NCI-H2029 treated with DMSO at 0.1 percent for 48 hours (cell line): ENCODE data around the gene VILL.
"Not testable (repeated sequence)": the region's sequence is repeated elsewhere in the genome, so short reads cannot be mapped to it uniquely, and the experiment has no call there.

Experiments used
- DNase-seq: peaks from one replicate; lab custom pipeline; 2025; lab: John Stamatoyannopoulos, UW

Gene VILL

GRCh38 chr3:38036286-38036685, 45.7 kb downstream of the VILL start:
- no peak for DNase-seq

DNA sequence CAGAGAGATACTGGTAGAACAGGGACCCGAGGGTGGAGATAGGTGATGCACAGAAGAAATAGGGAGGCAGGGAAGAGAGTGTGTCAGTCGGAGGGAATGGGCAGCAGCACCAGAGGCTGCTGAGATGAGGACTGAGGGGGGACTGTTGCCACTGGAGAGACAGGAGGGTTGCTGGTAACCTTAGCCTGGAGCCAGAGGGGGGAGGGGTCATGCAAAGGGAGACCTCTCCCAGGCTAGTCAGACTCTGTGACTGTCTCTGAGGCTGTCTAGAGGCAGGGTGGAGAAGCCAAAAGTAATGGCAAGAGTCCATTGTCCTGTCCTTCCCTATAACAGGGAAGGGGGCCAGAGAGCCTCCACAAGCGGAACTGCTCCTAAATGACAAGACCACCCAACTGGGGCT, 46.3 kb downstream of the VILL start:
- no peak for DNase-seq

GRCh38 chr3:38038447-38038911, 47.9 kb downstream of the VILL start:
- no peak for DNase-seq

DNA sequence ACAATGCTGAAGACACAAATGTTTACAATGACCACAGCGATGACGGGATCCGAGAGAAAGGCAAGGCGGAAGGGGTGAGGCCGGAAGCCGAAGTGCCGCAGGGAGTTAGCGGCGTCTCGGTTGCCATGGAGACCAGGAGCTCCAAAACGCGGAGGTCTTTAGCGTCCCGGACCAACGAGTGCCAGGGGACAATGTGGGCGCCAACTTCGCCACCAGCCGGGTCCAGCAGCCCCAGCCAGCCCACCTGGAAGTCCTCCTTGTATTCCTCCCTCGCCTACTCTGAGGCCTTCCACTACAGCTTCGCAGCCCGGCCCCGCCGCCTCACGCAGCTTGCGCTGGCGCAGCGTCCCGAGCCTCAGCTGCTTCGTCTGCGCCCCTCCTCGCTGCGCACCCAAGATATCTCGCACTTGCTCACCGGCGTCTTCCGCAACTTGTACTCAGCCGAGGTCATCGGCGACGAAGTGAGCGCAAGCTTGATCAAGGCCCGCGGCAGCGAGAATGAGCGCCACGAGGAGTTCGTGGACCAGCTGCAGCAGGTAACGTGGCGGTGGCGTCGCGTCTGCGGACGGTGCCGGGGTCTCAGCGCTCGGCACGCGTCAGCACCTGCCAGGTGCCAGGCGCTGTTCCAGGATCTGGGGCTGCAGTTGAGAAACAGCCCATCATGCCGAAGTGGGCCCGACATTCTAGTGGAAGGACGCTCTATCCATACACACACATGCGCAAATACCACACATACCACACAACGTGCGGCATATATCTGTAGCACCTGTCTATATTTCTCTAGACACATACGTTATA, 48.7 kb downstream of the VILL start, which contains the start of gene DLEC1:
Gene DLEC1, plus strand, starts transcription at position 108 of the 798 bp plus-strand sequence. Its CDS starts 18 bp downstream, at position 126.
- DNase-seq: no peak

- no peak for DNase-seq
Measured at GRCh38 chr3:38039899-38040261, 49.3 kb downstream of the VILL start.

DNA sequence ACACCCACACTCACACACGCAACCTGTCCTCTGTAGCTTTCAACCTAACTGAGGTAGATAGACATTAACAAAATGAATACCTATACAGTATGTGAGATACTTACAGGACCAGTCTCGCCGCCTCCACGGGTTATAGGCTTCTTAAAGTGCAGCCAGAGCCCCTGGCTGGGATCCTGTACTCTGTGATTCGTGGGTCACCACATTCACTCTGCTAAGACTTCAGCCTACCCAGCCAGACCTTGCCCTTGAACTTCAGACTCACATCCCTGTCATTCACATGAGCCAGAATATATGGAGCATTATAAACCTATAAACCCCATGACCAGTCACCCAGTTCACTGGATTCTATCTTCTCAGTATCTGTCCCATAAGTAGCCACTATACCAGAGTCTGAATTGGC, 49.8 kb downstream of the VILL start:
- no peak for DNase-seq

DNA sequence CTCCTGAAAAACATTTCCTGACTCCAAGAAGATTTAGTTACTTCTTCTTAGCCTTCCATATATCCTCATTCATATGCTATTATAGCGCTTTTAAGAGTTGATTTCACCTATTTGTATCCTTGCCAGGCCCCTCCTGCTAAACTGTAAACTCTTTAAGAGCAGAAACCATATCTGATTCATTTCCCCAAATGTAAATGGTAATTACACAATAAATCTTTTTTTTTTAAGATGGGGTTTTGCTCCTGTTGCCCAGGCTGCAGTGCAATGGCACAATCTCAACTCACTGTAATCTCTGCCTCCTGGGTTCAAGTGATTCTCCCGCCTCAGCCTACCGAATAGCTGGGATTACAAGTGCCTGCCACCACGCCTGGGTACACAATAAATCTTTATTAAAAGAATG, 52.9 kb downstream of the VILL start:
- DNase-seq: no peak

GRCh38 chr3:38046027-38046426, 55.4 kb downstream of the VILL start:
- DNase-seq: no peak

- DNase-seq: no peak
Measured at GRCh38 chr3:38046821-38047220, 56.2 kb downstream of the VILL start.

DNA sequence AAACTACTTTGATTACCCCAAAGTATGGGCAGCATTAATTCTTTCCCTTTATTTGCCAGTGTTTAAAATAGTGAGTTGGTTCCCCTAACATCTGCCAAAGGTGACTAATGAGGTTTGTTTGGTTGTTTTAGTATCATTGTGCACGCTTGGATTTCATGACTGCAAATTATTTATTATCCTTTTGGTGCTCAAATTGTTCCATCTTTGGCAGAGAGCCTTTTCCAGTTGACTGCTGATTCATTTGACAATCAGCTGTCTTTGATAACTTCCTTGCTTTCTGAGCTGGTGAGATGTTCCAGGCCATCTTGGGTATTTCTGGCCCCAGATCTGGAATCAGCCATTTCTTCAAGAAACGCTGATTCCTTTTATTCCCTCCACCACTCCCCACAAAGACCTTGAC, 57.3 kb downstream of the VILL start:
- no peak for DNase-seq

GRCh38 chr3:38049358-38050126, 59.0 kb downstream of the VILL start:
- DNase-seq: no peak

DNA sequence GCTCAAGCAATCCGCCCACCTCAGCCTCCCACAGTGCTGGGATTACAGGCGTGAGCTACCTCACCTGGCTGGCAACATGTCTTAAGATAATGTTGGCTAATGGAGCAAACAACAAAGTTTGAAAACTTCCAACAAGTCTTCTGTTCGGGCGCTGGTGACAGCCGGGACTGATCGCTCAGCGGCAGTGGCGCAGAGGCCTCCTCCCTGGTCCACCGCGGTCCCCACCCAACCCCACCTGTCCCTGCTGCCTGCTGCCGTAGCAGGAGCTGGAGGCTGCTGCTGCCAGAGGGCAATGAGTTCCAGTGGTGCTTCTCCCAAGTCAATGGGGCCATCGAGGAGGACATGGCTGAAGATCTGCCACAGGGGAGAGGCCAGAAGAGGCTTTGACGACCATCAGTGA, 60.5 kb downstream of the VILL start:
- DNase-seq: no peak

DNA sequence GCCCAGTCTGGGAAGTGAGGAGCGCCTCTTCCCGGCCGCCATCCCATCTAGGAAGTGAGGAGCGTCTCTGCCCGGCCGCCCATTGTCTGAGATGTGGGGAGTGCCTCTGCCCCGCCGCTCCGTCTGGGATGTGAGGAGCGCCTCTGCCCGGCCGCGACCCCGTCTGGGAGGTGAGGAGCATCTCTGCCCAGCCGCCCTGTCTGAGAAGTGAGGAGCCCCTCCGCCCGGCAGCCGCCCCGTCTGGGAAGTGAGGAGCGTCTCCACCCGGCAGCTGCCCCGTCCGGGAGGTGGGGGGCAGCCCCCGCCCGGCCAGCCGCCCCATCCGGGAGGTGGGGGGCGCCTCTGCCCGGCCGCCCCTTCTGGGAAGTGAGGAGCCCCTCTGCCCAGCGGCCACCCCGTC, 62.7 kb downstream of the VILL start:
- DNase-seq: not testable (repeated sequence)

GRCh38 chr3:38053813-38054498, 63.4 kb downstream of the VILL start:
- DNase-seq: not testable (repeated sequence)

- DNase-seq: no peak
Measured at GRCh38 chr3:38054499-38055001, 64.0 kb downstream of the VILL start.
